Stimulated activated CD4-positive, alpha-beta T cell treated with anti-CD3 and anti-CD28 coated beads, TNF-alpha, amount 100 ng/mL, for 1 hour (primary cell): ENCODE measurements around the gene PEG3.

Experiments used
- DNase-seq, 3 donors: peaks; one replicate each; pipeline ENCODE4 v3.0.0-alpha.2; 2020; ENCODE audit warnings: low read depth in 3 of 3, low spot score in 1 of 3

The PEG3 gene

DNA sequence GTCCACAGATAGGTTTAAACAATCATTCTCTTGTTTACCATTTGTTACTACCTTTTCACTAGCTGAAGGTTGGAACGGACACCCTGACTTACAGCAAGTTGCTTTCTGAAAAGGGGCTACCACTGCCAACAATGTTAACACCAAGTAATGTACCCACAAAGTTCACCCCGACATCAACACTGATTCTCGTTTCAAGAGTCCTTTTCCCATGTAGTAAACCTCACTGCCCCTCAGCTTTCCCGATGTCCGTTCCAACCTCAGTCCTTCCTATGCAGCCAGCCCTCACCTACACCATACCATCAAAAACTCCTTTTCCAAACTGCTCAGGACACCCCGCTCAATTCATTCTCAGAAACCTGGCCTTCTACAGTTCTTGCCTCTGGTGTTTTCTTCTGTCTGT is 29.0 kb downstream of the PEG3 start:
- no peak for DNase-seq

DNA sequence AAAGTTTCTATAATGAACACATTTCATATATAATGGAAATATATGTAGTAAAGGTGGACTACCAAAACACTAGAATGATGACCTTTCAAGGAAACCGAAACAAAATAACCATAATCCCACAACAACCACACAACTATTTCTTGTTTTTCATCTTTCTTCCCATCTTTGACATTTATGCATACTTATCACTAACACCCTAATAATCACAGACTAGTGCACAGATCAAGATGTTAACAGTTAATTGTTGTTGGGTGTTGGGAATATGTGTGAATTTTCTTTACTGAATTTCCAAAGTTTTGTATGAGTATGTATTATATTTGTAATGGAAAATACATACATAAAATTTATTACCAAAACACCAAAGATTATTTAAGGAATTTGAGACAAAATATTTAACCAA is 30.3 kb downstream of the PEG3 start:
- DNase-seq, result no peak

- no peak for DNase-seq
These were observed 31.7 kb downstream of the PEG3 start for GRCh38 chr19:56808717-56809392.

- no peak for DNase-seq
These were observed 33.9 kb downstream of the PEG3 start for GRCh38 chr19:56806639-56807038.
